Psoas muscle (tissue), 8 donors: ENCODE measurements around the gene LPP. TPM values are rescaled to one million over a fixed set of nuclear protein-coding genes. Genes with fewer than 3 reads are reported as not detected.

Experiments
- ATAC-seq, 4 donors: fragments of 200-7000 bp; cut with Tn5 transposase; one replicate each; pipeline ENCODE4 v1.9.1; 2020; ENCODE audit warnings: moderate library complexity in 3 of 4, mild to moderate bottlenecking in 2 of 4
- DNase-seq, 2 donors: peaks; one replicate each; pipeline ENCODE4 v3.0.0-alpha.2; 2020
- H3K27ac ChIP-seq: fragments of 200-600 bp; one replicate; pipeline ENCODE4 v1.8.0; 2022
- H3K27me3 ChIP-seq, 3 donors: fragments of 200-600 bp in 1 of 3; one replicate each; pipeline versions ENCODE4 v1.6.1 to v1.8.0; 2013 to 2022; ENCODE audit warnings: low read length in 2 of 3, mild to moderate bottlenecking in 2 of 3, moderate library complexity in 1 of 3; ENCODE audit not compliant: insufficient read depth in 3 of 3
- H3K36me3 ChIP-seq, 2 donors: fragments of 200-600 bp in 1 of 2; one replicate each; pipeline versions ENCODE4 v1.6.1 to v1.8.0; 2013 to 2022; ENCODE audit warnings: low read depth in 1 of 2, mild to moderate bottlenecking in 1 of 2, moderate library complexity in 1 of 2; ENCODE audit not compliant: insufficient read depth in 1 of 2
- H3K4me1 ChIP-seq: fragments of 200-600 bp; one replicate; pipeline ENCODE4 v1.8.0; 2022
- H3K4me3 ChIP-seq: fragments of 200-600 bp; one replicate; pipeline ENCODE4 v1.8.0; 2022; ENCODE audit warnings: mild to moderate bottlenecking
- H3K9me3 ChIP-seq: fragments of 200-600 bp; one replicate; pipeline ENCODE4 v1.8.0; 2022
- CTCF ChIP-seq: fragments of 200-600 bp; IDR thresholded peaks from one replicate; pipeline ENCODE4 v1.8.0; 2022; ENCODE audit warnings: antibody characterized with exemption
- WGBS, 3 donors: extraction: QIAGEN DNeasy Blood & Tissue Kit; methylation state at CpG; one replicate each; pipeline versions ENCODE4 v1.1.6 to v1.1.7; 2013; 5-methylcytosine and 5-hydroxymethylcytosine counted together
- intact Hi-C, 2 donors: fragments of 100-400 bp; cut with DNase I; formaldehyde crosslinking; loops; one replicate each; pipeline versions ENCODE4 v1.11.0 to v1.14.2; 2022
- polyA plus RNA-seq, 3 donors: library from polyadenylated mRNA; stranded (reverse); fragments of 200-250 nt; gene quantifications; one replicate each; pipeline ENCODE4 v1.2.3, GENCODE V29; 2013
- total RNA-seq, 4 donors: library from RNA; stranded (reverse); fragmentation: NEBNext Ultra II Directional in 2 of 4; extraction: Animal tissue kit (Norgen Biotek cat#: 25700) in 2 of 4; gene quantifications; one replicate each; pipeline versions ENCODE4 v1.2.1 to v1.2.4, GENCODE V29; 2021 to 2023
- donor health status: healthy with polysubstance abuse.
- donor health status: DM: no; HTN: no; CAD: no; lungs with moderate emphysema.
- donor health status: Bipolar disorder and iron deficiency.
- donor health status: healthy.
- donor health status: DM: yes; HTN: yes; CAD: no.
- donor health status: DM: no; HTN: no; CAD: no.
- donor health status: DM: no; HTN: no; CAD: no.
- donor health status: DM: yes; HTN: yes; CAD: no.

The LPP gene
- total and polyA plus RNA-seq, 7 donors: 2.6 to 80.3 (median 42.8) TPM

GRCh38 chr3:188594139-188594538, 440.2 kb downstream of the LPP start:
- H3K4me3 ChIP-seq: no peak overlapping the region
- peaks cover 55% of the 10 kb centered on the region for H3K4me1 ChIP-seq
- H3K9me3 ChIP-seq: no peaks in the 10 kb centered on the region
- WGBS, 3 donors: 54 to 59% (median 58%) methylated on average over 2 of the region's 2 CpGs
- no peaks in the 10 kb centered on the region for H3K27me3 ChIP-seq
- H3K27ac ChIP-seq: peak overlapping the region; percentile 78
- intact Hi-C loops: loop anchor here in 1 of 2 donors (10.0 kb wide), 1 partner anchor 361 kb away; no protein-coding TSS in a partner anchor
- TF ChIP-seq CTCF: no peak
- no peaks in the 10 kb centered on the region for H3K36me3 ChIP-seq
- ATAC-seq (peak in 1 of 4 donors; percentile 26), DNase-seq (no peak)

DNA sequence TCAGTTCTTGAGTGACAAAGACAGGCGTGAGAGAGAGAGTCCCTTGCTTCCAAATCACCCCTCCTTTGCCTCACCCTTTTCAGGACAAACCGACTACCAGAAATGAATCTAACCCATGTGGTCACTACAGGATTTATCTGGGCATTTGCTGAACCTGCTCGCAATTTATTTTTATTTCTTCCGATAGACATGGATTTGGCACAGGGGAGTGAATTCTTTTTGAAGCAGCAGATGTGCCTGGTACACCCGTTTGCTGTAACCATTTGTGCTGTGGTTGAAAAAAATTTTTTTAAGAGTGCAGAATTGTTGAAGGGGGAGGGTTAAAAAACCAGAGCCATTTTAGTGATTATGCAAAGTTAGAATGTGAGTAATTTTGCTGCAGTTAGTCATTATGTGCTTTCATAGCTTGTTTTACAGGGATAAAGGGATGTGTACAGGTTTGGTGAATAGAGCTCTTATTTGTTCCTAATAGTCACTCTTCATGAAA, 442.0 kb downstream of the LPP start:
- Histone ChIP-seq H3K27me3 (no peaks in the 10 kb centered on the region), H3K4me3 (peak overlapping the region; percentile 49), H3K27ac (peak overlapping the region; percentile 78), H3K36me3 (no peaks in the 10 kb centered on the region), H3K4me1 (peaks cover 53% of the 10 kb centered on the region), H3K9me3 (no peaks in the 10 kb centered on the region)
- ATAC-seq: peak; percentile 76 to 83 (median 78)
- intact Hi-C loops: loop anchor here in 1 of 2 donors (10.0 kb wide), 1 partner anchor 359 kb away; no protein-coding TSS in a partner anchor
- no peak for DNase-seq
- TF ChIP-seq CTCF: no peak
- 16 to 27% (median 22%) methylated on average over 5 of the region's 5 CpGs for whole genome bisulfite sequencing, 3 donors

DNA sequence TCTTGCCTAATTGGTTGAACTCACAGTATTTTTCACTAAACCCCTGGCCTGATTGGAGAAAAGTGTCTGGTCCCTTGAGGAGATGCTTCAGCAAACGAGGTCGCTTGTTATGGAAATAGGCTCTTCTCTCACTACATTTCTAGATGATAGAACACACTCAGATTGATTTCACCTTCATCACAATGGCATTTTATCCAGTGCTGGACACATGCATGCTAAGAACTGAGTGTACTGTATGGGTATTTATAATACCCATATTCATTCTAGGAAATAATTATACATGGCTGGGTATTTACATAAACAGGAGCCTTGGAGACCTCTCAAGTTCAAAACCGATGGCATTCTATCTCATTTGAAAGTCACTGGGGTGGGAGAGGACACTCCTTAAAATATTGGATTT, 444.9 kb downstream of the LPP start:
- H3K27ac ChIP-seq: peak overlapping the region; percentile 78
- ATAC-seq: peak; percentile 56 to 83 (median 74)
- no peak for DNase-seq
- WGBS, 3 donors: 25 to 53% (median 47%) methylated on average over 3 of the region's 3 CpGs
- no peak overlapping the region for H3K4me3 ChIP-seq
- no peak for TF ChIP-seq CTCF
- H3K27me3 ChIP-seq: no peaks in the 10 kb centered on the region
- H3K36me3 ChIP-seq: no peaks in the 10 kb centered on the region
- H3K9me3 ChIP-seq: no peaks in the 10 kb centered on the region
- intact Hi-C loops: loop anchor here in 1 of 2 donors (10.0 kb wide), 1 partner anchor 356 kb away; no protein-coding TSS in a partner anchor
- peaks cover 53% of the 10 kb centered on the region for H3K4me1 ChIP-seq

- H3K36me3 ChIP-seq: no peaks in the 10 kb centered on the region
- no peak for DNase-seq
- H3K4me1 ChIP-seq: peaks cover 53% of the 10 kb centered on the region
- ATAC-seq: no peak
- H3K27me3 ChIP-seq: no peaks in the 10 kb centered on the region
- no peak overlapping the region for H3K27ac ChIP-seq
- intact Hi-C loops: no loop called here
- no peak overlapping the region for H3K4me3 ChIP-seq
- no peaks in the 10 kb centered on the region for H3K9me3 ChIP-seq
- no peak for TF ChIP-seq CTCF
Measured at GRCh38 chr3:188602111-188602510, 448.2 kb downstream of the LPP start.

GRCh38 chr3:188602620-188603019, 448.7 kb downstream of the LPP start:
- intact Hi-C loops: no loop called here
- H3K36me3 ChIP-seq: no peaks in the 10 kb centered on the region
- no peaks in the 10 kb centered on the region for H3K9me3 ChIP-seq
- H3K27me3 ChIP-seq: no peaks in the 10 kb centered on the region
- DNase-seq: no peak
- no peak for TF ChIP-seq CTCF
- ATAC-seq: no peak
- H3K4me1 ChIP-seq: peaks cover 54% of the 10 kb centered on the region
- 94 to 96% (median 95%) methylated on average over 3 of the region's 3 CpGs for WGBS, 3 donors
- no peak overlapping the region for H3K4me3 ChIP-seq
- H3K27ac ChIP-seq: no peak overlapping the region
